HG03457 (cell line): ENCODE measurements around the gene KLF3.

Source experiments
- ATAC-seq: cut with Tn5 transposase; IDR thresholded peaks from one replicate; pipeline ENCODE4 v1.9.1; 2021; ENCODE audit warnings: moderate number of reproducible peaks; ENCODE audit not compliant: unreplicated experiment

Gene KLF3

GRCh38 chr4:38672397-38673129 is 8.6 kb downstream of the KLF3 start:
- no peak for ATAC-seq

- no peak for ATAC-seq
Observed at GRCh38 chr4:38673130-38673978, 9.4 kb downstream of the KLF3 start.

- ATAC-seq = no peak
Observed at GRCh38 chr4:38674258-38675144, 10.5 kb downstream of the KLF3 start.

- peak; percentile 45 for ATAC-seq
Observed at GRCh38 chr4:38675146-38676121, 11.4 kb downstream of the KLF3 start.

GRCh38 chr4:38676986-38677385 is 13.0 kb downstream of the KLF3 start:
- no peak for ATAC-seq

- ATAC-seq = no peak
Observed at GRCh38 chr4:38677441-38677840, 13.4 kb downstream of the KLF3 start.

GRCh38 chr4:38678078-38678477 is 14.1 kb downstream of the KLF3 start:
- ATAC-seq = no peak

GRCh38 chr4:38679921-38680320 is 15.9 kb downstream of the KLF3 start:
- ATAC-seq = no peak

- no peak for ATAC-seq
Observed at GRCh38 chr4:38681281-38681991, 17.4 kb downstream of the KLF3 start.

GRCh38 chr4:38682336-38682735 is 18.3 kb downstream of the KLF3 start:
- ATAC-seq = no peak

- no peak for ATAC-seq
Observed at GRCh38 chr4:38683276-38683675, 19.3 kb downstream of the KLF3 start.

- ATAC-seq = no peak
Observed at GRCh38 chr4:38684271-38684670, 20.3 kb downstream of the KLF3 start.

GRCh38 chr4:38684951-38685844 is 21.2 kb downstream of the KLF3 start:
- no peak for ATAC-seq

GRCh38 chr4:38686682-38687081 is 22.7 kb downstream of the KLF3 start:
- no peak for ATAC-seq

GRCh38 chr4:38687571-38688011 is 23.6 kb downstream of the KLF3 start:
- ATAC-seq = no peak

GRCh38 chr4:38688676-38689355 is 24.8 kb downstream of the KLF3 start:
- ATAC-seq = no peak

GRCh38 chr4:38691251-38692008 is 27.4 kb downstream of the KLF3 start:
- no peak for ATAC-seq
